ENCODE data around the gene SLC4A5.

DNA sequence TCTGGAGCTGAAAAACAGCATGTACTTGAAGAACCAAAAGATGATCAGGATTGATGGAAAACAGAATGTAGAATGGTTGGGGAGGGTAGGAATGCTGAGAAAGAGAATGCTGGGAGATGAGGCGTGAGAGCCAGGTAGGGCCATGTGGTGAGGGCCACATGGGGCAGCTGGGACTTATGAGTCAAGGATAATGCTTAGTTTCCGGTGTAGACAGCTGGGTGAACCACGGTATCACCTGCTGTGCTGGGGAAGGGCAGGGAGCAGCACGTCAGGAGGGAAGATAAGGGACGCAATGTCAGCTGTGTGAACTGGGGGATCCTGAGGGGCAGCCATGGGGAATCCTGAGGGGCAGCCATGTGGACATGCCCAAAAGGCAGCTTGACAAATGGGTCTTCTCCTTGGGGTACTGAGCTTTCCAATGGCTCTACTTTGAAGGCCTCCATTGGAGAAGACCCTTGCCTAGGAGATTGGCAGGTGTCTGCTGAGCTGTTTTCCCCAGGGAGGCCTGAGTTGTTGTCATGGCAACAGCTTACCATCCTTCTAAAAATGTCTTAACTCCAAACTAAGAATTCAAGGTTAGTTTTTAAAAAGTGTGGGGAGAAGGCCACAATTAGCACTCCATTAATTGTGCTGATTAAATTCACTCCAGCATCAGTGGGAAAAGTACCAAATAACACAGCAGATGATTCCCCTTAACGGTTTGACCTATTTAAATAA, 93.7 kb downstream of the SLC4A5 start:
- TF ChIP-seq POLR2A (IDR thresholded peaks at IDR 0.05): no peak
- TF ChIP-seq, protein P1, sequence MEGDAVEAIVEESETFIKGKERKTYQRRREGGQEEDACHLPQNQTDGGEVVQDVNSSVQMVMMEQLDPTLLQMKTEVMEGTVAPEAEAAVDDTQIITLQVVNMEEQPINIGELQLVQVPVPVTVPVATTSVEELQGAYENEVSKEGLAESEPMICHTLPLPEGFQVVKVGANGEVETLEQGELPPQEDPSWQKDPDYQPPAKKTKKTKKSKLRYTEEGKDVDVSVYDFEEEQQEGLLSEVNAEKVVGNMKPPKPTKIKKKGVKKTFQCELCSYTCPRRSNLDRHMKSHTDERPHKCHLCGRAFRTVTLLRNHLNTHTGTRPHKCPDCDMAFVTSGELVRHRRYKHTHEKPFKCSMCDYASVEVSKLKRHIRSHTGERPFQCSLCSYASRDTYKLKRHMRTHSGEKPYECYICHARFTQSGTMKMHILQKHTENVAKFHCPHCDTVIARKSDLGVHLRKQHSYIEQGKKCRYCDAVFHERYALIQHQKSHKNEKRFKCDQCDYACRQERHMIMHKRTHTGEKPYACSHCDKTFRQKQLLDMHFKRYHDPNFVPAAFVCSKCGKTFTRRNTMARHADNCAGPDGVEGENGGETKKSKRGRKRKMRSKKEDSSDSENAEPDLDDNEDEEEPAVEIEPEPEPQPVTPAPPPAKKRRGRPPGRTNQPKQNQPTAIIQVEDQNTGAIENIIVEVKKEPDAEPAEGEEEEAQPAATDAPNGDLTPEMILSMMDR (IDR thresholded peaks at IDR 0.05): no peak

Data from heart left ventricle (tissue), 13 donors.